GM23338 (cell line): Measurements from ENCODE around the gene UQCC5. TPM values are rescaled to one million over a fixed set of nuclear protein-coding genes. Genes with fewer than 3 reads are reported as not detected.

Source experiments
- ATAC-seq: fragments of 200-7000 bp; cut with Tn5 transposase; 3 replicates; pipeline ENCODE4 v1.9.1; 2020
- DNase-seq: peaks from one replicate; pipeline ENCODE4 v3.0.0-alpha.2; 2015; ENCODE audit warnings: low spot score
- H2AFZ ChIP-seq: fragments of 200-600 bp; sonication (generic); 2 replicates; pipeline ENCODE4 v1.8.0; 2016; ENCODE audit warnings: antibody characterized with exemption, mild to moderate bottlenecking, moderate library complexity
- H3F3A ChIP-seq: fragments of 200-600 bp; sonication (generic); replicated peaks from 2 replicates; pipeline ENCODE4 v1.8.0; 2017; ENCODE audit warnings: antibody characterized with exemption, mixed run types, low read depth
- H3K27ac ChIP-seq: fragments of 200-600 bp; sonication (generic); 2 replicates; pipeline ENCODE4 v1.6.1; 2016; ENCODE audit warnings: low read depth
- H3K27me3 ChIP-seq: fragments of 200-600 bp; sonication (generic); 2 replicates; pipeline ENCODE4 v1.8.0; 2016; ENCODE audit warnings: mild to moderate bottlenecking, mixed run types, moderate library complexity; ENCODE audit not compliant: insufficient read depth
- H3K36me3 ChIP-seq: fragments of 200-600 bp; sonication (generic); 2 replicates; pipeline ENCODE4 v1.8.0; 2016; ENCODE audit warnings: mild to moderate bottlenecking; ENCODE audit not compliant: insufficient read depth
- H3K4me1 ChIP-seq: fragments of 200-600 bp; sonication (generic); 2 replicates; pipeline ENCODE4 v1.8.0; 2016; ENCODE audit warnings: mild to moderate bottlenecking, moderate library complexity; ENCODE audit not compliant: insufficient read depth
- H3K4me2 ChIP-seq: fragments of 200-600 bp; sonication (generic); 2 replicates; pipeline ENCODE4 v1.7.1; 2017; ENCODE audit warnings: mixed run types
- H3K4me3 ChIP-seq: fragments of 200-600 bp; sonication (generic); 2 replicates; pipeline ENCODE4 v1.6.1; 2016; ENCODE audit warnings: mixed run types
- H3K79me2 ChIP-seq: fragments of 200-600 bp; sonication (generic); replicated peaks from 2 replicates; pipeline ENCODE4 v1.8.0; 2017; ENCODE audit warnings: mild to moderate bottlenecking; ENCODE audit not compliant: insufficient read depth
- H3K9me2 ChIP-seq: fragments of 200-600 bp; sonication (generic); 2 replicates; pipeline ENCODE4 v1.8.0; 2017; ENCODE audit not compliant: insufficient read depth
- H4K20me1 ChIP-seq: fragments of 200-600 bp; sonication (generic); replicated peaks from 2 replicates; pipeline ENCODE4 v1.8.0; 2017; ENCODE audit warnings: mild to moderate bottlenecking; ENCODE audit not compliant: insufficient read depth
- H3K27ac Mint-ChIP-seq: 2 replicates; pipeline ENCODE4 v1.8.0; 2020; ENCODE audit warnings: inconsistent platforms, mild to moderate bottlenecking, moderate library complexity, mixed read lengths
- H3K27me3 Mint-ChIP-seq: 3 replicates; pipeline ENCODE4 v1.8.0; 2022; ENCODE audit warnings: low read depth, mild to moderate bottlenecking, moderate library complexity, mixed read lengths, inconsistent platforms; ENCODE audit not compliant: insufficient read depth, poor library complexity
- H3K36me3 Mint-ChIP-seq: 3 replicates; pipeline ENCODE4 v1.8.0; 2021; ENCODE audit warnings: low read depth, mild to moderate bottlenecking, inconsistent platforms, moderate library complexity, mixed read lengths
- H3K4me1 Mint-ChIP-seq: 3 replicates; pipeline ENCODE4 v1.8.0; 2020; ENCODE audit warnings: mild to moderate bottlenecking, inconsistent platforms, mixed read lengths
- H3K4me3 Mint-ChIP-seq: 3 replicates; pipeline ENCODE4 v1.8.0; 2021; ENCODE audit warnings: moderate library complexity, mild to moderate bottlenecking, inconsistent platforms, mixed read lengths
- H3K9me3 Mint-ChIP-seq: 3 replicates; pipeline ENCODE4 v1.8.0; 2020; ENCODE audit warnings: moderate library complexity, mild to moderate bottlenecking, inconsistent platforms, mixed read lengths
- CREB1 ChIP-seq: fragments of 250-450 bp; sonication (Bioruptor Pico); IDR thresholded peaks from 2 replicates; pipeline ENCODE4 v1.5.0; 2020; ENCODE audit warnings: low read depth, mild to moderate bottlenecking, moderate library complexity
- CTCF ChIP-seq, 2 experiments: fragments of 200-600 bp in 1 of 2; sonication (generic) in 1 of 2; conservative IDR thresholded peaks; 2 replicates each; pipeline versions ENCODE4 v1.5.1 to v1.6.1; 2016 to 2017; ENCODE audit warnings: antibody characterized with exemption in 2 of 2, low read depth in 2 of 2, mild to moderate bottlenecking in 2 of 2, moderate library complexity in 1 of 2
- EZH2phosphoT487 ChIP-seq: fragments of 200-600 bp; sonication (generic); IDR thresholded peaks from one replicate; pipeline ENCODE4 v1.8.1; 2018; ENCODE audit warnings: antibody characterized with exemption; ENCODE audit not compliant: unreplicated experiment
- JUNB ChIP-seq: IDR thresholded peaks from one replicate; pipeline ENCODE4 v1.6.1; 2016; ENCODE audit warnings: antibody characterized with exemption; ENCODE audit not compliant: unreplicated experiment
- POLR2AphosphoS5 ChIP-seq: IDR thresholded peaks from 2 replicates; pipeline ENCODE4 v1.6.1; 2016; ENCODE audit warnings: antibody characterized with exemption, low read depth
- REST ChIP-seq: IDR thresholded peaks from one replicate; pipeline ENCODE4 v1.6.1; 2018; ENCODE audit warnings: antibody characterized with exemption; ENCODE audit not compliant: unreplicated experiment
- STAT1 ChIP-seq: IDR thresholded peaks from one replicate; pipeline ENCODE4 v1.6.1; 2016; ENCODE audit warnings: antibody characterized with exemption; ENCODE audit not compliant: unreplicated experiment
- ZNF114 ChIP-seq: fragments of 250-450 bp; sonication (Bioruptor Pico); IDR thresholded peaks from 2 replicates; pipeline ENCODE4 v1.5.0; 2020; ENCODE audit warnings: mild to moderate bottlenecking, moderate library complexity
- ZNF462 ChIP-seq: fragments of 250-450 bp; sonication (Bioruptor Pico); IDR thresholded peaks from 2 replicates; pipeline ENCODE4 v1.5.0; 2020; ENCODE audit warnings: mild to moderate bottlenecking, moderate library complexity
- polyA plus RNA-seq: library from polyadenylated mRNA; unstranded; fragments of >200 nt; fragmentation: Nextera tagmentation; extraction: Ambion mirVana; gene quantifications from 2 replicates; pipeline ENCODE4 v1.2.1, GENCODE V29; 2016
- total RNA-seq: library from RNA; depleted of rRNA; stranded (reverse); fragments of >200 nt; shearing (Covaris generic); gene quantifications from 2 replicates; pipeline ENCODE4 v1.2.3, GENCODE V29; 2014

The UQCC5 gene
- total and polyA plus RNA-seq, 2 experiments from 2014 or later, result 2.6 to 156 TPM

GRCh38 chr3:52544937-52545336, 8.5 kb downstream of the UQCC5 start:
- no peaks in the 10 kb centered on the region for H3K4me1 ChIP-seq
- H3K9me3 Mint-ChIP-seq, result no peaks in the 10 kb centered on the region
- ATAC-seq (no peak), DNase-seq (no peak)
- peaks cover 35% of the 10 kb centered on the region for H4K20me1 ChIP-seq
- no peak overlapping the region for H3K4me3 ChIP-seq
- H3K27me3 Mint-ChIP-seq, result no peaks in the 10 kb centered on the region
- H3K36me3 ChIP-seq, result peaks cover 19% of the 10 kb centered on the region
- H3K4me2 ChIP-seq, result no peak overlapping the region
- no peak overlapping the region for H2AFZ ChIP-seq
- H3F3A ChIP-seq, result no peaks in the 10 kb centered on the region; the same call in 1 of the 2 replicates
- no peaks in the 10 kb centered on the region; the same call in 2 of the 3 replicates for H3K4me1 Mint-ChIP-seq
- peaks cover 31% of the 10 kb centered on the region; the same call in 2 of the 3 replicates for H3K36me3 Mint-ChIP-seq
- peaks cover 2% of the 10 kb centered on the region for H3K79me2 ChIP-seq
- H3K27me3 ChIP-seq, result no peaks in the 10 kb centered on the region
- H3K27ac ChIP-seq, result peak overlapping the region; percentile 6; the same call in 1 of the 2 replicates
- TF ChIP-seq CREB1, result no peak
- no peak for TF ChIP-seq STAT1
- TF ChIP-seq JUNB, result no peak
- no peak for TF ChIP-seq EZH2phosphoT487
- TF ChIP-seq POLR2AphosphoS5, result no peak
- no peak overlapping the region for H3K4me3 Mint-ChIP-seq
- no peak overlapping the region for H3K27ac Mint-ChIP-seq
- H3K9me2 ChIP-seq, result no peaks in the 10 kb centered on the region

- no peaks in the 10 kb centered on the region for H3K79me2 ChIP-seq
- no peak overlapping the region for H3K4me3 ChIP-seq
- Mint-ChIP-seq H3K9me3 (no peaks in the 10 kb centered on the region), H3K4me1 (no peaks in the 10 kb centered on the region; the same call in 2 of the 3 replicates), H3K36me3 (peaks cover 25% of the 10 kb centered on the region; the same call in 2 of the 3 replicates), H3K27me3 (no peaks in the 10 kb centered on the region), H3K4me3 (no peak overlapping the region), H3K27ac (no peak overlapping the region)
- no peak for DNase-seq
- no peak overlapping the region for H3K27ac ChIP-seq
- peaks cover 15% of the 10 kb centered on the region; the same call in 1 of the 2 replicates for H3K36me3 ChIP-seq
- H2AFZ ChIP-seq, result no peak overlapping the region
- no peak overlapping the region for H3K4me2 ChIP-seq
- no peaks in the 10 kb centered on the region; the same call in 1 of the 2 replicates for H3F3A ChIP-seq
- ATAC-seq, result no peak
- H3K4me1 ChIP-seq, result no peaks in the 10 kb centered on the region
- peaks cover 21% of the 10 kb centered on the region for H4K20me1 ChIP-seq
- H3K9me2 ChIP-seq, result no peaks in the 10 kb centered on the region
- H3K27me3 ChIP-seq, result no peaks in the 10 kb centered on the region
- TF ChIP-seq CREB1, result no peak
- TF ChIP-seq POLR2AphosphoS5, result no peak
- TF ChIP-seq ZNF462, result no peak
- no peak for TF ChIP-seq ZNF114 (CRISPR knock-in tag)
- no peak for TF ChIP-seq CTCF (conservative IDR thresholded peaks at IDR 0.05; ENCODE audit: low read depth in 2 of 2)
- TF ChIP-seq JUNB, result no peak
- TF ChIP-seq REST, result no peak
Observed at GRCh38 chr3:52546111-52546901, 9.9 kb downstream of the UQCC5 start.
